ENCODE data around the gene TRIM31. TPM values are rescaled to one million over a fixed set of nuclear protein-coding genes. Genes with fewer than 3 reads are reported as not detected.

Gene TRIM31
- total and polyA plus RNA-seq, 2 of the 4 experiments (the other 2 are of a cell fraction): not detected

GRCh38 chr6:30143780-30144179 is 30.9 kb upstream of the TRIM31 start:
- ATAC-seq (ENCODE audit: low read depth): no peak
- Histone ChIP-seq H3K4ac (ENCODE audit: low read depth, low read length) (no peak overlapping the region), H3K56ac (ENCODE audit: extremely low read depth, insufficient read depth, low read length) (no peak overlapping the region), H3K4me2 (ENCODE audit: low read depth, low read length) (no peak overlapping the region), H2BK15ac (ENCODE audit: low read depth, low read length) (no peak overlapping the region), H2AFZ (replicated peaks; ENCODE audit: low read length, poor library complexity) (no peak overlapping the region), H2BK120ac (ENCODE audit: low read depth, low read length) (no peak overlapping the region), H3K23ac (ENCODE audit: low read depth, low read length) (no peak overlapping the region), H3K9me1 (ENCODE audit: insufficient read depth, low read length) (no peaks in the 10 kb centered on the region), H3K9ac (ENCODE audit: low read depth, low read length) (no peak overlapping the region), H2BK5ac (ENCODE audit: low read depth, low read length, poor library complexity, severe bottlenecking) (no peak overlapping the region), H2AK9ac (replicated peaks; ENCODE audit: low read depth, low read length, poor library complexity) (no peak overlapping the region), H3K27ac (ENCODE audit: insufficient read depth, low read length) (no peak overlapping the region), H4K5ac (ENCODE audit: low read depth, low read length) (no peak overlapping the region), H3K79me1 (ENCODE audit: low read depth in 1 of 2, low read length in 2 of 2) (no peaks in the 10 kb centered on the region), H3K4me1 (ENCODE audit: control insufficient read depth, insufficient read depth, low read length) (no peaks in the 10 kb centered on the region), H2BK20ac (ENCODE audit: low read depth, low read length) (no peak overlapping the region), H3K18ac (ENCODE audit: low read depth, low read length) (no peak overlapping the region), H3K27me3 (ENCODE audit: control insufficient read depth, insufficient read depth, low read length) (peaks cover 32% of the 10 kb centered on the region), H3K14ac (replicated peaks; ENCODE audit: low read depth, low read length) (no peak overlapping the region), H4K91ac (ENCODE audit: insufficient read depth, low read depth, low read length) (no peak overlapping the region), H2AK5ac (ENCODE audit: low read depth, low read length) (no peak overlapping the region), H4K20me1 (ENCODE audit: insufficient read depth, low read length) (no peaks in the 10 kb centered on the region), H3K9me3 (ENCODE audit: control insufficient read depth, insufficient read depth, low read length) (no peaks in the 10 kb centered on the region), H3K36me3 (ENCODE audit: control insufficient read depth, insufficient read depth, low read length) (no peaks in the 10 kb centered on the region), H3K4me3 (ENCODE audit: insufficient read depth, low read depth, low read length) (no peak overlapping the region), H4K8ac (ENCODE audit: low read depth in 2 of 2, low read length in 2 of 2) (no peak overlapping the region)
- in situ Hi-C loops (cut with MboI; ENCODE audit: low sequenced_read_pairs): no loop called here
- ChIA-PET POLR2A (ENCODE audit: unreplicated experiment) (no interaction called here), CTCF (interaction anchor here (4.3 kb wide), 1 partner anchor 13 kb away, joined by 26 read pairs; no protein-coding TSS in a partner anchor)
- BruUV-seq (replicated peaks): no TSS peak
- no peak for DNase-seq
- dilution Hi-C loops (cut with HindIII; ENCODE audit: low sequenced_read_pairs, unreplicated experiment): no loop called here
- intact Hi-C loops (cut with micrococcal nuclease): no loop called here
- WGBS, 2 experiments (ENCODE audit: extremely low coverage in 2 of 2, insufficient read length in 1 of 2): 38% methylated on average over 1 of the region's 2 CpGs; no CpG with 5 or more reads in 1 of the 2 experiments
- no peak for TF ChIP-seq USF2 (IDR thresholded peaks at IDR 0.05; ENCODE audit: low read depth, low read length)
- TF ChIP-seq MXI1 (IDR thresholded peaks at IDR 0.05; ENCODE audit: borderline replicate concordance, low read depth, low read length): no peak
- no peak for TF ChIP-seq POLR2A (IDR thresholded peaks at IDR 0.05; ENCODE audit: low read depth, low read length)
- TF ChIP-seq, protein P1, sequence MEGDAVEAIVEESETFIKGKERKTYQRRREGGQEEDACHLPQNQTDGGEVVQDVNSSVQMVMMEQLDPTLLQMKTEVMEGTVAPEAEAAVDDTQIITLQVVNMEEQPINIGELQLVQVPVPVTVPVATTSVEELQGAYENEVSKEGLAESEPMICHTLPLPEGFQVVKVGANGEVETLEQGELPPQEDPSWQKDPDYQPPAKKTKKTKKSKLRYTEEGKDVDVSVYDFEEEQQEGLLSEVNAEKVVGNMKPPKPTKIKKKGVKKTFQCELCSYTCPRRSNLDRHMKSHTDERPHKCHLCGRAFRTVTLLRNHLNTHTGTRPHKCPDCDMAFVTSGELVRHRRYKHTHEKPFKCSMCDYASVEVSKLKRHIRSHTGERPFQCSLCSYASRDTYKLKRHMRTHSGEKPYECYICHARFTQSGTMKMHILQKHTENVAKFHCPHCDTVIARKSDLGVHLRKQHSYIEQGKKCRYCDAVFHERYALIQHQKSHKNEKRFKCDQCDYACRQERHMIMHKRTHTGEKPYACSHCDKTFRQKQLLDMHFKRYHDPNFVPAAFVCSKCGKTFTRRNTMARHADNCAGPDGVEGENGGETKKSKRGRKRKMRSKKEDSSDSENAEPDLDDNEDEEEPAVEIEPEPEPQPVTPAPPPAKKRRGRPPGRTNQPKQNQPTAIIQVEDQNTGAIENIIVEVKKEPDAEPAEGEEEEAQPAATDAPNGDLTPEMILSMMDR (conservative IDR thresholded peaks at IDR 0.05; ENCODE audit: low read depth, low read length): no peak
- no peak for TF ChIP-seq CHD1 (IDR thresholded peaks at IDR 0.05; ENCODE audit: low read depth, low read length)
- TF ChIP-seq NFE2L2 (IDR thresholded peaks at IDR 0.05; ENCODE audit: low read depth, low read length): no peak
- TF ChIP-seq RAD21 (IDR thresholded peaks at IDR 0.05; ENCODE audit: low read length): no peak
- TF ChIP-seq ELK1 (IDR thresholded peaks at IDR 0.05; ENCODE audit: borderline replicate concordance, low read depth, low read length): no peak
- TF ChIP-seq MAFK (IDR thresholded peaks at IDR 0.05; ENCODE audit: low read depth, low read length): no peak
